GM23248 (cell line): ENCODE measurements around the gene MYO7B.

Experiments used
- EZH2 ChIP-seq: fragments of 200-600 bp; sonication (generic); IDR thresholded peaks from 2 replicates; pipeline ENCODE4 v1.6.1; 2018; ENCODE audit warnings: antibody characterized with exemption, mild to moderate bottlenecking; ENCODE audit not compliant: insufficient read depth, poor library complexity, severe bottlenecking
- EZH2phosphoT487 ChIP-seq: fragments of 200-600 bp; sonication (generic); IDR thresholded peaks from 2 replicates; pipeline ENCODE4 v1.6.1; 2018; ENCODE audit warnings: antibody characterized with exemption, moderate library complexity, mild to moderate bottlenecking, low read depth; ENCODE audit not compliant: insufficient read depth

- TF ChIP-seq EZH2 (no peak), EZH2phosphoT487 (no peak)
Observed at GRCh38 chr2:127574656-127575055, 39.2 kb downstream of the MYO7B start.
